UCSD-AML1 (cell line): Measurements from ENCODE around the gene RAB17.

Experiments
- DNase-seq: peaks from one replicate; lab custom pipeline; 2025; ENCODE audit not compliant: unreplicated experiment; lab: John Stamatoyannopoulos, UW

RAB17 gene

GRCh38 chr2:237540223-237540775, 50.2 kb downstream of the RAB17 start:
- DNase-seq: no peak

- DNase-seq: no peak
Measured at GRCh38 chr2:237539681-237540080, 50.9 kb downstream of the RAB17 start.

GRCh38 chr2:237538901-237539300, 51.6 kb downstream of the RAB17 start:
- DNase-seq: no peak

GRCh38 chr2:237538001-237538720, 52.4 kb downstream of the RAB17 start:
- DNase-seq: no peak

- no peak for DNase-seq
Measured at GRCh38 chr2:237536617-237537016, 53.9 kb downstream of the RAB17 start.

- DNase-seq: no peak
Measured at GRCh38 chr2:237536083-237536415, 54.5 kb downstream of the RAB17 start.

GRCh38 chr2:237535385-237536082, 55.0 kb downstream of the RAB17 start:
- DNase-seq: no peak

- no peak for DNase-seq
Measured at GRCh38 chr2:237534380-237534779, 56.2 kb downstream of the RAB17 start.

- no peak for DNase-seq
Measured at GRCh38 chr2:237533668-237534161, 56.8 kb downstream of the RAB17 start.

GRCh38 chr2:237532160-237532559, 58.4 kb downstream of the RAB17 start:
- DNase-seq: peak; percentile 57

- no peak for DNase-seq
Measured at GRCh38 chr2:237530472-237531433, 59.8 kb downstream of the RAB17 start.

- DNase-seq: peak; percentile 36
Measured at GRCh38 chr2:237529452-237530402, 60.8 kb downstream of the RAB17 start.

- DNase-seq: no peak
Measured at GRCh38 chr2:237527766-237528165, 62.8 kb downstream of the RAB17 start.

- DNase-seq: no peak
Measured at GRCh38 chr2:237527233-237527632, 63.3 kb downstream of the RAB17 start.

- no peak for DNase-seq
Measured at GRCh38 chr2:237525559-237526157, 64.9 kb downstream of the RAB17 start.

GRCh38 chr2:237524631-237525030, 65.9 kb downstream of the RAB17 start:
- no peak for DNase-seq
